CD1c-positive myeloid dendritic cell (primary cell): ENCODE measurements around the gene HSD11B2.

Experiments used
- DNase-seq: peaks from one replicate; pipeline ENCODE4 v3.0.0-alpha.2; 2016; ENCODE audit errors: extremely low spot score

The HSD11B2 gene

GRCh38 chr16:67451704-67452435 lies 20.9 kb downstream of the HSD11B2 start:
- DNase-seq = no peak

GRCh38 chr16:67454104-67454503 lies 23.2 kb downstream of the HSD11B2 start:
- DNase-seq = no peak

GRCh38 chr16:67454852-67455251 lies 23.9 kb downstream of the HSD11B2 start:
- no peak for DNase-seq

GRCh38 chr16:67456391-67457081 lies 25.6 kb downstream of the HSD11B2 start:
- DNase-seq = peak; percentile 60

- DNase-seq = no peak
Measured at GRCh38 chr16:67457611-67458010, 26.7 kb downstream of the HSD11B2 start.

- DNase-seq = no peak
Measured at GRCh38 chr16:67458121-67458641, 27.3 kb downstream of the HSD11B2 start.

GRCh38 chr16:67459066-67459860 lies 28.3 kb downstream of the HSD11B2 start:
- DNase-seq = no peak

DNA sequence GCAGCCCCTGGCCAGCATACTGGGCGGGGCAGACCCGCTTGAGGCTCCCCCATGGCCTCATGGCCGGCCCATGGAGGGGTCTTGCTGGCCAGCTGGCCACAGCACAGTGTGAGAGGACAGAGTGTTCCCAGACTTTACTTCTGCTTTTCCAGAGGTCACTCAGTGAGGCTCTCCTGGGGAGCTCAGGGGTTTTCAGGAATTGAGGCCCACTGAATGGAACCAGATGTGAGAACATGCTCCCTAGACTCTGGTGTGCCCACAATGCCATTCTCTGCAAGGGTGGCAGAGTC lies 28.9 kb downstream of the HSD11B2 start:
- no peak for DNase-seq

- DNase-seq = no peak
Measured at GRCh38 chr16:67460168-67460567, 29.2 kb downstream of the HSD11B2 start.

GRCh38 chr16:67460961-67461360 lies 30.0 kb downstream of the HSD11B2 start:
- no peak for DNase-seq

GRCh38 chr16:67461600-67462278 lies 30.8 kb downstream of the HSD11B2 start:
- DNase-seq = no peak

DNA sequence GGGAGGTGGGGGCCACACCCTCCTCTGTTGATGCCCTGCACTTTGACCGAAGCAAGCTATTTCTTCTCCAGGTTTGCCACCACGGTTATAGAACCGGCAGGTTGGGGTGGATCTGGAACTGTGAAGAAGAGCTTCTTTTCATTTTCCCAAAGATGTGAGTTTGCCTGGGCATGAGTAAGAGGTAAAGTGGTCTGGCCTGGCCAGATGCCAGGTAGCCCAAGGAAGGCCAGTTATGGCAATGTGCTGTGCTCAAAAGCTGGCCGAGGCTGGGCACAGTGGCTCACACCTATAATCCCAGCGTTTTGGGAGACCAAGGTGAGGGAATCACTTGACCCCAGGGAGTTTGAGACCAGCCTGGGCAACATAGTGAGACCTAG lies 31.3 kb downstream of the HSD11B2 start:
- no peak for DNase-seq

DNA sequence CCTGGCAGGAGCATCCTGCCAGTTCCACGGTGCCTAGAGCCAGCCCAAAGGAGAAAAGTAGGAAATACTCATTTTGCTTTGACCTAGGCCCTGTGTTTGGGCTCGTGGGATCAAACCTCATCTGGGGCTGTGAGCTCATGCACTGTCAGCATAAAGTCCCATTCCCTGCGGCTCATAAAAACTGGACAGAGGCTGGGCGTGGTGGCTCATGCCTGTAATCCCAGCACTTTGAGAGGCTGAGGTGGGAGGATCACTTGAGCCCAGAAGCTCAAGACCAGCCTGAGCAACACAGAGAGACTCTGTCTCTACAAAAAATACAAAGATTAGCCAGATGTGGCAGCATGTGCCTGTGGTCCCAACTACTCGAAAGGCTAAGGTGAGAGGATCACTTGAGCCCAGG lies 32.1 kb downstream of the HSD11B2 start:
- DNase-seq = no peak

GRCh38 chr16:67463691-67464090 lies 32.8 kb downstream of the HSD11B2 start:
- DNase-seq = no peak

GRCh38 chr16:67464565-67464964 lies 33.6 kb downstream of the HSD11B2 start:
- no peak for DNase-seq

DNA sequence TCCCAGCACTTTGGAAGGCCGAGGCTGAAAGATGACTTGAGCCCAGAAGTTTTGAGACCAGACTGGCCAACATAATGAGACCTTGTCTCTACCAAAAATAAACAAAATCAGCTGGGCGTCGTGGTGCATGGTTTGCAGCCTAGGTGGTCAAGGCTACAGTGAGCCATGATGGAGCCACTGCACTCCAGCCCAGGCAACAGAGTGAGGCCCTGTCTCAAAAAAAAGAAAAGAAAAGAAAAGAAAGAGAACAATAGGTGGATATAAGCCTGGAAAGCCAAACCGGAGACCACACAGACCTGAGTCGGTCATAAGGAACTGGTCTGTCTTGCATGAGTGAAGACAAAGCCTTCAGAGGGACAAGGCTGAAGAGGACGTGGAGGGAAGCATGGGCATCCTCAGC lies 35.7 kb downstream of the HSD11B2 start:
- no peak for DNase-seq

DNA sequence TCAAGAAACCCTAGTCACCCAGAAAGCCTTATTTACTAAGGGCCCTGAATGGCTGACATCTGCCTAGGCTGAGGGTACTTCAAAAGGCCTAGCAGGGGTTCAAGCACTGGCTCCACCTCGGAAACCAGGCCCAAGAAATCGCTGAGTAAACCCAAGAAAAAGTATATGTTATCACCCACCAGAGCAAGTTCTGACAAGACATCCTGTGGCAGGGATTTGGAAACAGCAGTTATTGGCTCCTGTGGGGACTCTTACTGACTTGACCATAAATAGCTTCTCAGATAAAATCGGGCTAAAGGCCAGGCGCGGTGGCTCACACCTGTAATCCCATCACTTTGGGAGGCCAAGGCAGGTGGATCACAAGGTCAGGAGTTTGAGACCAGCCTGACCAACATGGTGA lies 37.8 kb downstream of the HSD11B2 start:
- no peak for DNase-seq

DNA sequence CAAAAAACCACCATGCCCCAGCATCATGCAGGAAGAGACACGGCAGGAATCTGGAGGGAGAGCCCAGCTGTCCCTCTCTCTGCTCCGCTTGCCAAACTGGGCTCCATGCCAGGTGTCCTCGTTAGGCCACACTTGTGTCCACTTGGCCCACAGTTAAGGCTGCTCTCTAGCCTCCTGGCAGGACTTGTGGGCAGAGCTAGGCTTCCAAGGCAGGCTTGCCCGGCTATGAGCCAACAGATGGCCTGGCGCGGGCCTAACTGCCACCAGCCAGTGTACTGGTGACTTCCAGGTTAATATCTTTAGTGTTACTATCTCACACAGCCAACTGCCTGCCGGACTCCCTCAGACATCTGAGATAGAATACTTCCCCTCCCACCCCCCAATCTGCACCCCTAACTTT lies 39.4 kb downstream of the HSD11B2 start:
- DNase-seq = no peak

DNA sequence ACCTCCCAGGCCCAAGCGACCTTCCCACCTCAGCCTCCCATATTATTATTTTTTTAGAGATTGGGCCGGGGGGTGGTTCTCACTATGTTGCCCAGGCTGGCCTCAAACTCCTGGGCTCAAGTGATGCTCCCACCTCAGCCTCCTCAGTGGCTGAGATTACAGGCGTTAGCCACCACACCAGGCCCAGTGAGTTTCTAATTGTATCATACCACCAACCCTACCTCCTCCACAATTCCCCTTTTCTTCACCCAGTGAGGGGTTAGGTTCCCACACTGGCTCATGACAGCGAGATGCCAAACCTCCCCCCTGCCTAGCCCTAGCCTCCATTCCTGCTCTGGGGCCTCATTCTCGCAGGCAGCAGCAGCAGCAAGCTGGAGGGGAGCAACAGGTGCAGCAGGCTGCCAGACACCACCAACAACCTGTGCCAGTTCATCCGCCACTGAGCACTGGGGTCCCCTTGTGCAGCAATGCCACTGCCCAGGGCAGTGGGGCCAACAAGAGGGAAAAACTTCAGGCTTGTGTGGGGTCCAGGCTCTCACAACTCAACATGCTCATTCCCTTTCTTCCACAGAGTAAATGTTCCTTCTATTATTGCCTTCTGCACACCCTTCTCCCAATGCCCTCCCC lies 41.0 kb downstream of the HSD11B2 start:
- no peak for DNase-seq

DNA sequence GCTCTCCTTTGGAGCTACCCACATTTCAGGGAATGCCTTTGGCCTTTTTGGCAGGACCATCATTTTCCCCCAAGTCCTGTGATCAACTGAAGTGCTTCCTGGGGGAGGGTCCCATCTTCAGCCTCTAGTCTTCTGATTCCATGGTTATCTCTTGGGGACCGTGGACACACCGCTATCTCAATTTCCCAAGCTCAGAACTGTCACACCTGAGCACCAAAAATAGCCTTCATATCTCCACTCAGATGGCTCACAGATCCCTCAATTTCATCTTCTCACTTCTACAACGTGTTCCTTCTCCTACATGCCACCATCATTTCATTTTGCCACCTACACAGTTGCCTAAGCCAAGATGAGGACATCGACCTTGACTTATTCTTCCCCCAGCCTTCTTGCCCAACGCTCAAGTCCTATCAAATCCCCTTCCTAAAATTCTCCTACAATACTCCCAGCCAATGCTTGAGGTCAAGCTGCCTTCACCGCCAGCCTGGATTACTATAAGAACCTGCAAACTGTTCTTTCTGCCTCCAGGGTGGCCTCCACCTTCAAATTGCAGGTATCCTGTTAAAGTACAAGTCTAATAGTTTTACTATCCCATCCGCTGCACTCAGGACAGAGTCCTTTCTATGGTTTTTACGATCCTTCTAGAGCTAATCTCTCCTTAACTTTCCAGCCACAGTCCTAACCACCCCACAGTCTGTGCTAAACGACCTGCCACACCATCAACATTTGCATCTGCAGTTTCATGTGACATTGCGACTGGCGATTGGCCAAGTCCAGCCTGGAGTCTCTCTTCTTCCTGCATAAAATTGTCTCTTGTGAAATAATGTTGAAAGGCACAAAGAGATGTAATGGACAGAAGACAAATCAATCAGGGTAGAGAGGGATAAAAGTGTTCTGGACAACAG lies 43.9 kb downstream of the HSD11B2 start:
- DNase-seq = peak; percentile 31
